SK-N-SH (cell line): ENCODE results near the gene WASF2. TPM values are rescaled to one million over a fixed set of nuclear protein-coding genes. Genes with fewer than 3 reads are reported as not detected.

Source experiments
- CTCF ChIA-PET: fragments of 300-600, 350-600 bp; formaldehyde crosslinking; extraction: SDS; loops from one replicate; lab custom pipeline; 2021; lab: Yijun Ruan, JAX
- POLR2A ChIA-PET: fragments of 350-600 bp; sonication (Branson Sonifier 250); formaldehyde crosslinking; extraction: SDS; loops from one replicate; lab custom pipeline; 2020; ENCODE audit warnings: antibody characterized with exemption, inconsistent platforms; lab: Yijun Ruan, JAX
- DNase-seq: peaks from one replicate; pipeline ENCODE4 v3.0.0; 2012
- H2AFZ ChIP-seq: fragments of 200-600 bp; sonication (generic); 2 replicates; pipeline ENCODE4 v1.8.1; 2016; ENCODE audit warnings: antibody characterized with exemption, mild to moderate bottlenecking, low read depth
- H3F3A ChIP-seq: fragments of 200-600 bp; sonication (generic); replicated peaks from 2 replicates; pipeline ENCODE3; 2016; ENCODE audit warnings: antibody characterized with exemption, mild to moderate bottlenecking; ENCODE audit not compliant: insufficient read depth
- H3K27ac ChIP-seq, 2 experiments: fragments of 200-500 bp in 1 of 2; fragments of 200-600 bp in 1 of 2; sonication (Bioruptor generic) in 1 of 2; sonication (generic), shearing (Covaris generic) in 1 of 2; 2 replicates each; pipeline versions ENCODE4 v1.5.1 to v1.6.1; 2014 to 2016; ENCODE audit warnings: low read depth in 2 of 2, inconsistent platforms in 1 of 2, low read length in 1 of 2, mild to moderate bottlenecking in 1 of 2, mixed read lengths in 1 of 2
- H3K27me3 ChIP-seq: fragments of 200-600 bp; sonication (generic), shearing (Covaris generic); 2 replicates; pipeline ENCODE4 v1.6.1; 2016; ENCODE audit warnings: mixed run types; ENCODE audit not compliant: insufficient read depth
- H3K36me3 ChIP-seq, 2 experiments: fragments of 200-500 bp in 1 of 2; fragments of 200-600 bp in 1 of 2; sonication (Bioruptor generic) in 1 of 2; sonication (generic) in 1 of 2; replicated peaks in 1 of 2; 2 replicates each; pipeline versions ENCODE3 to v1.5.1; 2014 to 2016; ENCODE audit warnings: low read length in 1 of 2, mild to moderate bottlenecking in 1 of 2; ENCODE audit not compliant: insufficient read depth in 2 of 2, control insufficient read depth in 1 of 2
- H3K4me1 ChIP-seq, 2 experiments: fragments of 200-500 bp in 1 of 2; fragments of 200-600 bp in 1 of 2; sonication (Bioruptor generic) in 1 of 2; sonication (generic), shearing (Covaris generic) in 1 of 2; 2 replicates each; pipeline versions ENCODE4 v1.5.1 to v1.6.1; 2014 to 2016; ENCODE audit warnings: low read depth in 1 of 2, low read length in 1 of 2, mixed run types in 1 of 2; ENCODE audit not compliant: insufficient read depth in 2 of 2, control insufficient read depth in 1 of 2
- H3K4me2 ChIP-seq: fragments of 200-600 bp; sonication (generic), shearing (Covaris generic); 2 replicates; pipeline ENCODE4 v1.6.1; 2017; ENCODE audit warnings: mixed run types
- H3K4me3 ChIP-seq, 2 experiments: fragments of 200-500 bp in 1 of 2; fragments of 200-600 bp in 1 of 2; sonication (Bioruptor generic) in 1 of 2; sonication (generic), shearing (Covaris generic) in 1 of 2; 2 replicates each; pipeline versions ENCODE4 v1.5.1 to v1.8.1; 2014 to 2016; ENCODE audit warnings: low read depth in 2 of 2, inconsistent platforms in 1 of 2, low read length in 1 of 2, mild to moderate bottlenecking in 1 of 2, mixed read lengths in 1 of 2, moderate library complexity in 1 of 2
- H3K79me2 ChIP-seq: fragments of 200-600 bp; sonication (generic); 2 replicates; pipeline ENCODE4 v1.8.1; 2017; ENCODE audit warnings: mild to moderate bottlenecking; ENCODE audit not compliant: insufficient read depth
- H3K9ac ChIP-seq: fragments of 200-600 bp; sonication (generic); 2 replicates; pipeline ENCODE4 v1.6.1; 2017; ENCODE audit warnings: mixed run types
- H3K9me2 ChIP-seq: fragments of 200-600 bp; sonication (generic); 2 replicates; pipeline ENCODE4 v1.6.1; 2017; ENCODE audit warnings: mixed run types
- H3K9me3 ChIP-seq: fragments of 200-600 bp; sonication (generic); 2 replicates; pipeline ENCODE4 v1.6.1; 2017; ENCODE audit warnings: mixed run types, mild to moderate bottlenecking, moderate library complexity
- H4K20me1 ChIP-seq: fragments of 200-600 bp; sonication (generic); 2 replicates; pipeline ENCODE4 v1.6.1; 2017; ENCODE audit warnings: mild to moderate bottlenecking, mixed run types; ENCODE audit not compliant: insufficient read depth
- CHD2 ChIP-seq: fragments of 150-350 bp; IDR thresholded peaks from 2 replicates; pipeline ENCODE4 v1.6.1; 2018; ENCODE audit warnings: low read length; ENCODE audit not compliant: partially characterized antibody
- CTCF ChIP-seq: fragments of 200-600 bp; sonication (generic); IDR thresholded peaks from 2 replicates; pipeline ENCODE4 v1.6.1; 2017; ENCODE audit warnings: antibody characterized with exemption, mild to moderate bottlenecking, moderate library complexity
- ELF1 ChIP-seq: IDR thresholded peaks from 2 replicates; pipeline ENCODE4 v1.4.0; 2012
- EP300 ChIP-seq, 2 experiments: IDR thresholded peaks; 2 replicates each; pipeline versions ENCODE4 v1.4.0 to v1.6.1; 2012; ENCODE audit warnings: borderline replicate concordance in 1 of 2, low read depth in 1 of 2, low read length in 1 of 2
- EZH2phosphoT487 ChIP-seq: fragments of 200-600 bp; sonication (generic); IDR thresholded peaks from 2 replicates; pipeline ENCODE4 v1.6.1; 2017; ENCODE audit warnings: low read depth, mixed run types, mild to moderate bottlenecking, antibody characterized with exemption, moderate library complexity, borderline replicate concordance
- GATA2 ChIP-seq: sonication (generic); formaldehyde crosslinking; IDR thresholded peaks from 2 replicates; pipeline ENCODE4 v1.5.0; 2020; ENCODE audit warnings: mild to moderate bottlenecking, missing genetic modification reagents
- IRF3 ChIP-seq: fragments of 150-350 bp; IDR thresholded peaks from 2 replicates; pipeline ENCODE4 v1.6.1; 2016; ENCODE audit warnings: mild to moderate bottlenecking, low read depth, low read length
- MEF2A ChIP-seq: IDR thresholded peaks from 2 replicates; pipeline ENCODE4 v1.4.0; 2012; ENCODE audit warnings: low read depth, borderline replicate concordance
- MXI1 ChIP-seq: IDR thresholded peaks from 2 replicates; pipeline ENCODE4 v1.6.1; 2012; ENCODE audit warnings: mild to moderate bottlenecking, low read depth, low read length, improper control_type of control experiment
- POLR2AphosphoS5 ChIP-seq: IDR thresholded peaks from 2 replicates; pipeline ENCODE4 v1.6.1; 2012; ENCODE audit warnings: low read depth, low read length
- RCOR1 ChIP-seq: fragments of 150-350 bp; IDR thresholded peaks from 2 replicates; pipeline ENCODE4 v1.6.1; 2017; ENCODE audit warnings: antibody characterized with exemption, low read length
- SMC3 ChIP-seq: IDR thresholded peaks from 2 replicates; pipeline ENCODE4 v1.6.1; 2012; ENCODE audit warnings: low read depth, low read length, improper control_type of control experiment
- TAF1 ChIP-seq: IDR thresholded peaks from 2 replicates; pipeline ENCODE4 v1.6.1; 2012; ENCODE audit warnings: low read depth, mild to moderate bottlenecking, low read length, moderate library complexity, borderline replicate concordance
- WGBS: methylation state at CpG from one replicate; pipeline ENCODE4 v1.1.6; 2017; ENCODE audit warnings: low lambda C conversion rate; 5-methylcytosine and 5-hydroxymethylcytosine counted together
- polyA plus RNA-seq, 3 experiments: library from polyadenylated mRNA; depleted of rRNA; stranded (reverse); fragments of >200 nt; gene quantifications; 2 replicates each; pipeline ENCODE4 v1.2.3, GENCODE V29; 2012
- TF ChIP-seq, protein P1 (sequence below): IDR thresholded peaks from 2 replicates; pipeline ENCODE4 v1.6.1; 2012; ENCODE audit warnings: mild to moderate bottlenecking, low read depth, low read length, moderate library complexity

The WASF2 gene
- polyA plus RNA-seq, 1 of the 3 experiments (the other 2 are of a cell fraction), result 27.1 TPM

DNA sequence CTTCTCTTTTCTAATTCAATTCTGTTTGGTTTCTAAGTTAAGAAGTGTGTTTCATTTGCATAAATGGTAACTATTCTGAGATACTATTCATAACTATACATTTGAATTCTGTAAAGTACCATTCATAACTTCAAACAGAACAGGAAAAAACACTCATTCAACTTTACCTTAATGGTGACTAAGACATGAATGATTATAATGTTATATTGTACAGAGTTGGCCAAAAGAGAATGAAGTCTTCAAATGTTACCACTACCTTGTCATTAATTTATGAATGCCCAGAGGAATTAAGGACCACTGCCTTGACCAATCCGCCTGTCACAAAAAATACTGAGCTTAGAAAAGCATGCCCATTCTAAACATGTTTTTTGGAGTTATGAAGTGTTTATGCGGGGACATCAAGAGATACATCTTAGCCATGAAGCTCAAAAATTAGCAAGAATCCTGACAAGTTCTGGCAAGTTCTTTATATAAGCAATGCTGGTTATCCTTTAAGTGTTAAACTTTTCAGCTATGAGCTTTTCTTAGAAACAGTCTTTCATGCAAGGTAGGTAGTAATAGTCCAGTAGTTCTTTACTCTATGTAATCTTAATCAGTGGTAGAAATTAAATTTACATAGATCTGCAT is 7.9 kb downstream of the WASF2 start:
- peaks cover 78% of the 10 kb centered on the region for H4K20me1 ChIP-seq
- no peak for DNase-seq
- peaks cover 98% of the 10 kb centered on the region for H3K79me2 ChIP-seq
- H3K4me2 ChIP-seq, result no peak overlapping the region
- ChIA-PET CTCF (interaction anchor here (0.7 to 1.7 kb wide), 4 partner anchors 13 to 185 kb away, joined by 3 to 4 read pairs (median 4); no protein-coding TSS in a partner anchor), POLR2A (interaction anchor here (1.0 kb wide), 1 partner anchor 8 kb away, joined by 4 read pairs; the partner anchor contains the start of gene WASF2)
- no peaks in the 10 kb centered on the region for H3F3A ChIP-seq
- no peak overlapping the region for H3K9ac ChIP-seq
- H3K4me1 ChIP-seq, result 0 out of 4 replicates have a peak, but pooled peaks cover 0 to 12% of the 10 kb centered on the region in 2 experiments
- H3K27me3 ChIP-seq, result no peaks in the 10 kb centered on the region
- WGBS, result 100% methylated on average over 2 of the region's 2 CpGs
- no peaks in the 10 kb centered on the region for H3K9me3 ChIP-seq
- no peak for TF ChIP-seq GATA2 (CRISPR knock-in tag)
- no peak for TF ChIP-seq MEF2A
- TF ChIP-seq CHD2, result no peak
- TF ChIP-seq ELF1, result no peak
- TF ChIP-seq SMC3, result no peak
- no peak for TF ChIP-seq CTCF
- H3K4me3 ChIP-seq, result no peak overlapping the region
- no peaks in the 10 kb centered on the region for H3K9me2 ChIP-seq
- H3K27ac ChIP-seq, result no peak overlapping the region
- no peak overlapping the region for H2AFZ ChIP-seq
- peaks cover 0 to 9% of the 10 kb centered on the region in 2 experiments for H3K36me3 ChIP-seq

DNA sequence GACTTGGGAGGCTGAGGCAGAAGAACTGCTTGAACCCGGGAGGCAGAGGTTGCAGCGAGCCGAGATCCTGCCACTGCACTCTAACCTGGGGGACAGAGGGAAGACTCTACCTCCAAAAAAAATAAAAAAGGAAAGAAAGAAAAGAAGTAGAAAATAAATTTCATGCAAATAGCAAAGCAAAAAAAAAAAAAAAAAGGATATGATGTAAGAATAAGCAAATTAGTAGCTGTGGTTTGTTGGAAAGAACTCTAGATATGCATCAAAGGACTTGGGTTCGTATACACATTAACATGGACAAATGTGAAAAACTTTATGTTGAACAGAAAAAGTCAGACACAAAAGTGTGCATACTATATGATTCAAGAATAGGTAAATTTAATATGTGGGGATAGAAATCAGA is 11.9 kb downstream of the WASF2 start:
- Histone ChIP-seq H4K20me1 (peaks cover 83% of the 10 kb centered on the region), H2AFZ (no peak overlapping the region), H3K27me3 (no peaks in the 10 kb centered on the region), H3K4me3 (no peak overlapping the region), H3K4me2 (no peak overlapping the region), H3K27ac (no peak overlapping the region), H3K9me2 (no peaks in the 10 kb centered on the region), H3K36me3 (peaks cover 0 to 6% of the 10 kb centered on the region in 2 experiments), H3F3A (peaks cover 7% of the 10 kb centered on the region), H3K9ac (no peak overlapping the region), H3K79me2 (peaks cover 99% of the 10 kb centered on the region), H3K9me3 (no peaks in the 10 kb centered on the region), H3K4me1 (peaks cover 2 to 12% of the 10 kb centered on the region in 2 experiments; a peak in 1 of 4 replicates)
- POLR2A ChIA-PET, result no interaction called here
- WGBS, result 96% methylated on average over 4 of the region's 4 CpGs
- TF ChIP-seq POLR2AphosphoS5 (no peak), RCOR1 (no peak), CHD2 (no peak)
- CTCF ChIA-PET, result no interaction called here
- DNase-seq, result no peak

DNA sequence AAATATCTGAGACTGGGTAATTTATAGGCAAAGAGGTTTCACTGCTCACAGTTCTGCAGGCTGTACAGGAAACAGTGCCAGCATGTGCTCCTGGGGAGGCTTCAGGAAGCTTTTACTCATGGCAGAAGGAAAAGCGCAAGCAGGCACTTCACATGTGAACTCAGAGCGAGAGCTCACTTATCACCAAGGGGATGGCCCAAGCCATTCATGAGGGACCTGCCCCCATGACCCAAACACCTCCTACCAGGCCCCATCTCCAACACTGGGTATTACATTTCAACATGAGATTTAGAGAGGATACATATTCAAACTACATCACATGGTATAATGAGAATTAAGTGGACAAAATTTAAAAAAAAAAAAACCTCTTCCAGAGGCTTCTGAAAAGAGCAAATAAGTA is 13.7 kb downstream of the WASF2 start:
- H4K20me1 ChIP-seq, result peaks cover 83% of the 10 kb centered on the region
- H3K9ac ChIP-seq, result no peak overlapping the region
- no peaks in the 10 kb centered on the region for H3K9me2 ChIP-seq
- no peak for DNase-seq
- ChIA-PET CTCF (interaction anchor here (1.7 kb wide), 1 partner anchor 14 kb away, joined by 3 read pairs; the partner anchor contains the start of gene WASF2), POLR2A (interaction anchor here (0.7 kb wide), 1 partner anchor 14 kb away, joined by 3 read pairs; the partner anchor contains the start of gene WASF2)
- H3K4me2 ChIP-seq, result no peak overlapping the region
- no peaks in the 10 kb centered on the region for H3K9me3 ChIP-seq
- peaks cover 0 to 9% of the 10 kb centered on the region in 2 experiments for H3K36me3 ChIP-seq
- peaks cover 99% of the 10 kb centered on the region for H3K79me2 ChIP-seq
- H3K4me1 ChIP-seq, result peaks cover 0 to 2% of the 10 kb centered on the region in 2 experiments; a peak in 1 of 4 replicates
- 100% methylated on average over 2 of the region's 2 CpGs for WGBS
- H3K27ac ChIP-seq, result no peak overlapping the region
- no peaks in the 10 kb centered on the region for H3K27me3 ChIP-seq
- peaks cover 7% of the 10 kb centered on the region for H3F3A ChIP-seq
- H3K4me3 ChIP-seq, result no peak overlapping the region
- no peak overlapping the region for H2AFZ ChIP-seq
- TF ChIP-seq MXI1 (no peak), IRF3 (no peak), SMC3 (no peak), EP300 (IDR thresholded peaks at IDR 0.05; ENCODE audit: borderline replicate concordance in 1 of 2, low read depth in 1 of 2, low read length in 1 of 2) (no peak), EZH2phosphoT487 (no peak), TAF1 (no peak)
- TF ChIP-seq, protein P1, sequence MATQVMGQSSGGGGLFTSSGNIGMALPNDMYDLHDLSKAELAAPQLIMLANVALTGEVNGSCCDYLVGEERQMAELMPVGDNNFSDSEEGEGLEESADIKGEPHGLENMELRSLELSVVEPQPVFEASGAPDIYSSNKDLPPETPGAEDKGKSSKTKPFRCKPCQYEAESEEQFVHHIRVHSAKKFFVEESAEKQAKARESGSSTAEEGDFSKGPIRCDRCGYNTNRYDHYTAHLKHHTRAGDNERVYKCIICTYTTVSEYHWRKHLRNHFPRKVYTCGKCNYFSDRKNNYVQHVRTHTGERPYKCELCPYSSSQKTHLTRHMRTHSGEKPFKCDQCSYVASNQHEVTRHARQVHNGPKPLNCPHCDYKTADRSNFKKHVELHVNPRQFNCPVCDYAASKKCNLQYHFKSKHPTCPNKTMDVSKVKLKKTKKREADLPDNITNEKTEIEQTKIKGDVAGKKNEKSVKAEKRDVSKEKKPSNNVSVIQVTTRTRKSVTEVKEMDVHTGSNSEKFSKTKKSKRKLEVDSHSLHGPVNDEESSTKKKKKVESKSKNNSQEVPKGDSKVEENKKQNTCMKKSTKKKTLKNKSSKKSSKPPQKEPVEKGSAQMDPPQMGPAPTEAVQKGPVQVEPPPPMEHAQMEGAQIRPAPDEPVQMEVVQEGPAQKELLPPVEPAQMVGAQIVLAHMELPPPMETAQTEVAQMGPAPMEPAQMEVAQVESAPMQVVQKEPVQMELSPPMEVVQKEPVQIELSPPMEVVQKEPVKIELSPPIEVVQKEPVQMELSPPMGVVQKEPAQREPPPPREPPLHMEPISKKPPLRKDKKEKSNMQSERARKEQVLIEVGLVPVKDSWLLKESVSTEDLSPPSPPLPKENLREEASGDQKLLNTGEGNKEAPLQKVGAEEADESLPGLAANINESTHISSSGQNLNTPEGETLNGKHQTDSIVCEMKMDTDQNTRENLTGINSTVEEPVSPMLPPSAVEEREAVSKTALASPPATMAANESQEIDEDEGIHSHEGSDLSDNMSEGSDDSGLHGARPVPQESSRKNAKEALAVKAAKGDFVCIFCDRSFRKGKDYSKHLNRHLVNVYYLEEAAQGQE, result no peak
